ENCODE measurements around the gene ZNF330. TPM values are rescaled to one million over a fixed set of nuclear protein-coding genes. Genes with fewer than 3 reads are reported as not detected.

The ZNF330 gene
- total and polyA plus RNA-seq, 10 of the 15 experiments (the other 5 are each of a cell fraction or from before 2014, with no cell fraction given), result 31.3 to 57.6 (median 44.3) TPM

- peak; percentile 36; the same call in 1 of the 2 replicates for TF ChIP-seq ZBTB40 (IDR thresholded peaks at IDR 0.05; ENCODE audit: borderline replicate concordance)
- no peak for TF ChIP-seq BCLAF1 (IDR thresholded peaks at IDR 0.05)
- no peak for TF ChIP-seq NFIC (IDR thresholded peaks at IDR 0.05; ENCODE audit: low read depth, low read length)
- no peak for TF ChIP-seq BCL11A (IDR thresholded peaks at IDR 0.05; ENCODE audit: low read depth, low read length)
- TF ChIP-seq ZZZ3 (IDR thresholded peaks at IDR 0.05; ENCODE audit: control insufficient read depth, insufficient read length, low read depth), result no peak
- no peak for TF ChIP-seq ZNF217 (IDR thresholded peaks at IDR 0.05)
- TF ChIP-seq YY1 (IDR thresholded peaks at IDR 0.05; ENCODE audit: low read depth, low read length), result 0 out of 2 replicates have a peak, but pooled peaks have one; percentile 5
- no peak for TF ChIP-seq RCOR1 (conservative IDR thresholded peaks at IDR 0.05; ENCODE audit: low read depth, low read length)
- peak; percentile 62 for TF ChIP-seq RUNX3 (IDR thresholded peaks at IDR 0.05; ENCODE audit: low read length)
- peak in 1 of 2 experiments; percentile 27; a peak in 3 of 4 replicates for TF ChIP-seq BHLHE40 (IDR thresholded peaks at IDR 0.05; ENCODE audit: borderline replicate concordance in 1 of 2, low read depth in 2 of 2, low read length in 1 of 2)
- TF ChIP-seq MEF2B (IDR thresholded peaks at IDR 0.05; ENCODE audit: partially characterized antibody, poor library complexity, severe bottlenecking), result no peak
- no peak for TF ChIP-seq NR2C2 (IDR thresholded peaks at IDR 0.05; ENCODE audit: borderline replicate concordance, control insufficient read depth, insufficient read length, low read depth)
- no peak for TF ChIP-seq SREBF1 (IDR thresholded peaks at IDR 0.05; ENCODE audit: low read length)
- TF ChIP-seq GATAD2B (conservative IDR thresholded peaks at IDR 0.05; ENCODE audit: low read depth), result peak; percentile 73; the same call in 1 of the 2 replicates
- TF ChIP-seq KAT2A (conservative IDR thresholded peaks at IDR 0.05; ENCODE audit: control insufficient read depth, low read depth, low read length), result no peak
- 0 out of 4 replicates have a peak, but pooled peaks of 1 of the 2 experiments have one; percentile 14 for TF ChIP-seq EP300 (IDR thresholded peaks at IDR 0.05; ENCODE audit: borderline replicate concordance in 1 of 2, control insufficient read depth in 1 of 2, low read depth in 2 of 2, low read length in 2 of 2)
- TF ChIP-seq ETV6 (conservative IDR thresholded peaks at IDR 0.05 in 1 of 2, IDR thresholded peaks at IDR 0.05 in 1 of 2; ENCODE audit: borderline replicate concordance in 1 of 2, low read depth in 1 of 2), result no peak
- TF ChIP-seq MLLT1 (IDR thresholded peaks at IDR 0.05), result 0 out of 2 replicates have a peak, but pooled peaks have one; percentile 38
- peak; percentile 30 to 42; a peak in 1 of 4 replicates for TF ChIP-seq IKZF2 (IDR thresholded peaks at IDR 0.05)
- TF ChIP-seq ZNF274 (IDR thresholded peaks at IDR 0.05; ENCODE audit: insufficient read depth, insufficient read length), result no peak
These were observed at the start of gene ZNF330 (continued) for GRCh38 chr4:141220691-141221659.

Data from GM12878 (cell line).